ENCODE measurements around the gene NCK1.
"Not testable (repeated sequence)": the region's sequence is repeated elsewhere in the genome, so short reads cannot be mapped to it uniquely, and the experiment has no call there.

The NCK1 gene

GRCh38 chr3:136862617-136863322 lies 762 bp downstream of the NCK1 start:
- peak; percentile 48 for DNase-seq

DNA sequence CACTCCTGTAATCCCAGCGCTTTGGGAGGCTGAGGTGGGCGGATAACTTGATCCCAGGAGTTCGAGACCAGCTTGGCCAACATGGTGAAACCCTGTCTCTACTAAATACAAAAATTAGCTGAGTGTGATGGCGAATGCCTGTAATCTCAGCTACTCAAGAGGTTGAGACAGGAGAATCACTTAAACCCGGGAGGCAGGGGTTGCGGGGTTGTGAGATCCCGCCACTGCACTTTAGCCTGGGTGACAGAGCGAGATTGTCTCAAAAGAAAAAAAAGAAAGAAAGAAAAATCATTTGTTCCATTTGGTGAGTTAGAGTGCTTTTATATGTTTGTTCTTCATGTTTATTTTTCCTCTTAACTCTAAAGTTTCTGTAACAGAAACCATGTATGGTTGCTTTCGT lies 7.3 kb downstream of the NCK1 start:
- DNase-seq: no peak

- not testable (repeated sequence) for DNase-seq
Observed at GRCh38 chr3:136872258-136872657, 10.2 kb downstream of the NCK1 start.

DNA sequence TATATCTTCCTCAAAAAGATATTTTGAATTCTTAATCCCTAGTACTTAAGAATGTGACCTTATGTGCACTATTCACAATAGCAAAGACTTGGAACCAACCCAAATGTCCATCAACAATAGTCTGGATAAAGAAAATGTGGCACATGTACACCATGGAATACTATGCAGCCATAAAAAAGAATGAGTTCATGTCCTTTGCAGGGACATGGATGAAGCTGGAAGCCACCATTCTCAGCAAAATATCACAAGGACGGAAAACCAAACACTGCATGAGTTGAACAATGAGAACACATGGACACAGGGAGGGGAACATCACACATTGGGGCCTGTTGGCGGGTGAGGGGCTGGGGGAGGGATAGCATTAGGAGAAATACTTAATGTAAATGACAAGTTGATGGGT lies 17.5 kb downstream of the NCK1 start:
- DNase-seq: not testable (repeated sequence)

- peak; percentile 47 for DNase-seq
Observed at GRCh38 chr3:136882571-136882970, 20.6 kb downstream of the NCK1 start.

- DNase-seq: no peak
Observed at GRCh38 chr3:136883967-136884720, 22.1 kb downstream of the NCK1 start.

DNA sequence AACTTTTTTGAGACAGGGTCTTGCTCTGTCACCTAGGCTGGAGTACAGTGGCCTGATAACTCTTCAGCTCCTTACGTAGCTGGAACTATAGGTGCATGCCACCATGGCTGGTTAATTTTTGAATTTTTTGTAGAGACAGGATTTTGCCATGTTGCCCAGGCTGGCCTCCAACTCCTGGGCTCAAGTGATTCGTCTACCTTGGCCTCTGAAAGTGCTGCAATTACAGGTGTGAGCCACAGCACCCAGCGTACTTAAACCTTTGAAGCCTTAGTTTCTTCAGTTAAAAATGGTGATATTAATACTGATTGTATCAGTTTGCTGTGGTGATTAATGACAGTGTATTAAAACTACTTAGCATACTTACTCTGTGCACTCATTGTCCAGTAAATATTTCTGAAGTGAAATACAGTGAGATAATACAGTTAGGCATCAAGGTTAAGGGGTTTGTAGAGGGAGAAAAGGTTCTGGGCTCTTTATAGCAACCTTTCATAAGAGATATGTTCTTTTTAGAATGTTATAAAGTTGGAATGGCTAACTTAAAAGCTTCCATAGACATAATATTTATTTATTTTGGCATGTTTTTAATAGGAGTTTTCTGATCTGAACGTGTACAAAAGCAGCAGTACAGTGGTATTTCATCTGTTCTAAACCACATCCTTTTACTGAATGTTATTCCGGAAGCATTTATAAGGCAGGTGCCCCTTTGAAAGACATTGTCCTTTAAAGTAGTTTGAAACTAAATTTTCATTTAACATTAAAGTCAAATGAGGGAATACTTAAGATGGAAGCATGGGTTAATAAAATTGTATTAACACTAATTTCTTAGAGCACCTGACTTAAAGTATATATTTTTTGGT lies 23.6 kb downstream of the NCK1 start:
- DNase-seq: peak; percentile 48

GRCh38 chr3:136889947-136890346 lies 27.9 kb downstream of the NCK1 start:
- no peak for DNase-seq

- DNase-seq: no peak
Observed at GRCh38 chr3:136891934-136892855, 30.2 kb downstream of the NCK1 start.

DNA sequence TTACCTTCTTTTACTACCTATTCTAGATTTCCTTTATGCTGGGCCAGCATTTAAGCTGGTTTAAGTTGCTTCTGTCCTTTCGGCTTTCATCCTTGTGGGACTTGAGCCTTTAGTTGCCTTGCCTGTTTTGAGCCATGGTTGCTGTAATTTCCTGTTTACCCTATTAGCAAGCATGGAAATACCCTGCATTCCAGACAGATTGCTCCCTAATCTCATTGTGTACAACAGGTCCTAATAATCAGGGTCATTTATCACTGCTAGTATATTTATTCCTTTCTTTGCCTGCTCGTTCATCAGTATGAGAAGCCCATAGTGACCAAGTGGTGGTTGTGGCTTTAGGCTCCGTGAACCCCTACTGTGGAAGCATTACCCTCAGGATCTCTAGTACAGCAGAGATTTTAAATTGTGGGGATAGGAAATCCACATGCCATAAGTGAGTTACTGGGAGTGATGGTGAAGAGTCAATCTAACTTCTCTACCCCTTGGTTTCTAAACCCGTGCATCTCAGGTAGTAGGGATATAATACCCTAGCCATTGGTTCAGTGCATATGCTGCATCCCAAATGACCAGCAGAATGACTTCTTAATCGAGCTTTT lies 31.9 kb downstream of the NCK1 start:
- DNase-seq: no peak

- DNase-seq: not testable (repeated sequence)
Observed at GRCh38 chr3:136897171-136897570, 35.2 kb downstream of the NCK1 start.

DNA sequence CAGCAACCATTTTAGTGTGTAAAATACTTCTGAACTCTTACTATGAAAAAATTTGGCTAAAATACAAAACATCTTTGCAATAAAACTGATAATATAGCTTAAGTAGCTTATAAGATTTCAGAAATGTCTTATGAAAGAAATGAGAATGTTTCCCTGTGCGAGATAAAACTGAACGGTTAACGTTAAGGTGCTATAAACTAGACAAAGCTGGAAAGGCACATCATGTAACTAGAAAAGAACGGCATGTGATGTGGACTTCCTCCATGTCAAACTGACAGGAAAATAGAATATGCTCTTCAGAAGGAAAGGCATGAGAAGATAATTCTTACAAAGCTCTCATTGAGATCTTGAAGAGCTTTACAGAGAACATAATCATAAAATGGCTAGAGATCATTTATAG lies 36.5 kb downstream of the NCK1 start:
- DNase-seq: no peak

- no peak for DNase-seq
Observed at GRCh38 chr3:136898954-136899353, 36.9 kb downstream of the NCK1 start.

- DNase-seq: no peak
Observed at GRCh38 chr3:136899622-136900158, 37.7 kb downstream of the NCK1 start.

DNA sequence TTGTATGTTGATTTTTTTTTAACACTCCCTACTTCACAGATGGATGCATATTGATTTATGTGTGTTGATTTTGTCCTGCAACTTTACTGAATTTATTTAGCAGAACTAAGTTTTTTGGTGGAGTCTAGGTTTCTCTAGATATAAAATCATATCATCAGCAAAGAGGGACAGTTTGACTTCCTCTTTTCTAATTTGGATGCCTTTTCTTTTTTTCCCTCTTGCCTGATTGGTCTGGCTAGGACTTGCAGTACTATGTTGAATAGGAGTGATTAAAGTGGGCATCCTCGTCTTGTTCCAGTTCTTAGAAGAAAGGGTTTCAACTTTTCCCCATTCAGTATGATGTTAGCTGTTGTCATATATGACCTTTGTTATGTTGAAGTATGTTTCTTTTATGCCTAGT lies 38.7 kb downstream of the NCK1 start:
- DNase-seq: not testable (repeated sequence)

GRCh38 chr3:136901391-136901790 lies 39.4 kb downstream of the NCK1 start:
- no peak for DNase-seq

GRCh38 chr3:136902530-136902929 lies 40.5 kb downstream of the NCK1 start:
- DNase-seq: not testable (repeated sequence)

DNA sequence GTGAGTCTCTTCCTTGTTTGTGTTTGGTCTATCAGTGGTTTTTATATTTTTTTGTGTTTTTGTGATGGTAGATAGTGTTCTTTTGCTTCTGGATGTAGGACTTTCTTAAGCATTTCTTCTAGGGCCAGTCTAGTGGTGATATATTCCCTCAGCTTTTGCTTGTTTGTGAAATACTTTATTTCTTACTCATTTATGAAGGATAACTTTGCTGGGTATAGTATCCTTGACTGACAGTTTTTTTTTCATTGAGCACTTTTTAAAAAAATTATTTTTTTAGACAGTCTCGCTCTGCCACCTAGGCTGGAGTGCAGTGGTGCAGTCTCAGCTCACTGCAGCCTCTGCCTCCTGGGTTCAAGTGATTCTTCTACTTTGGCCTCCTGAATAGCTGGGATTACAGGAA lies 41.9 kb downstream of the NCK1 start:
- no peak for DNase-seq

DNA sequence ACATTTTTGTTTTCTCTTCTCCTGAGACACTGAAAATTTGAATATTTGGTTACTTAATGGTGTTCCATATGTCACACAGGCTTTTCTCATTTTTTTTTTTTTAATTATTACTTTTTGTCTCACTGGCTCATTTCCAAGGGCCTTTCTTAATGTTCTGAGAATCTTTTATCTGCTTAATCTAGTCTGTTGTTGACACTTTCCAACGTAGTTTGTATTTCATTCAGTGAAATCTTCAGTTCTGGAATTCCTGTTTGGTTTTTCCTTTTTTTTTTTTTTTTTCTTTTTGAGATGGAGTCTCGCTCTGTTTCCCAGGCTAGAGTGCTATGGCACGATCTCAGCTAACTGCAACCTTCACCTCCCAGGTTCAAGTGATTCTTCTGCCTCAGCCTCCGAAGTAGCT lies 42.7 kb downstream of the NCK1 start:
- DNase-seq: no peak

DNA sequence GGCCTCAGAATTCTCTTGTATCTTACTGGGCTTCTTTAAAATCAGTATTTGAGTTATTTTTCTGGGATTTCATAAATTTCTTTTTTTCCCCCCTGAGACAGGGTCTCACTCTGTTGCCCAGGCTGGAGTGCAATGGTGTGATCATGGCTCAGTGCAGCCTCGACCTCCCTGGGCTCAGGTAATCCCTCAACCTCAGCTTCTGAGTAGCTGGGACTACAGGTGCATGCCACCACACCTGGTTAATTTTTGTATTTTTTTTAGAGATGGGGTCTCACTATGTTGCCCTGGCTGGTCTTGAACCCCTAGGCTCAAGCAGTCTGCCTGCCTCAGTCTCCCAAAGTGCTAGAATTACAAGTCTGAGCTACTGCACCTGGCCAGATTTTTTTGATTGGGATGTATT lies 43.5 kb downstream of the NCK1 start:
- no peak for DNase-seq

- DNase-seq: no peak
Observed at GRCh38 chr3:136906725-136907124, 44.7 kb downstream of the NCK1 start.

GRCh38 chr3:136908297-136908696 lies 46.3 kb downstream of the NCK1 start:
- DNase-seq: no peak
